ENCODE data around the gene MEI1.

Gene MEI1

GRCh38 chr22:41752011-41752970, 53.0 kb downstream of the MEI1 start:
- DNase-seq = no peak

GRCh38 chr22:41753984-41754383, 54.7 kb downstream of the MEI1 start:
- no peak for DNase-seq

GRCh38 chr22:41757502-41757901, 58.2 kb downstream of the MEI1 start:
- no peak for DNase-seq

DNA sequence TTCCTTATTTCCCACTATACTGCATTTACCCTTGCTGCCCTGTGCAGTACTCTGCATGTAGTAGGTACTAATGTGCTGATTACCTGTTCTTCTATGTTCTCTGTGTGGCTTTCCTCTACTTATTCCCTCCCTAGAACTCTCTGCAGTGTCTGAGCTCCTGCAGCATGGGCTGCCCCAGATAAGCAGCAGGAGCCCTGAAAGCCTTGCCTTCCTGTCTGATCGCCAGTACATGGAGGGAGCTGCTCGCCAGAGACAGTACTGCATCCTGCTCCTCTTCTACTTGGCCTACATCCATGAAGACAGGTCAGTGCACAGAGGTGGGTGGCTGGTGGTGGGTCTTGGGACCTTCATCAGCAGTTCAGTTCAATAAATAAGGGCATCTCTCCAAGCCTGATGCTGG, 58.9 kb downstream of the MEI1 start:
- DNase-seq = no peak

DNA sequence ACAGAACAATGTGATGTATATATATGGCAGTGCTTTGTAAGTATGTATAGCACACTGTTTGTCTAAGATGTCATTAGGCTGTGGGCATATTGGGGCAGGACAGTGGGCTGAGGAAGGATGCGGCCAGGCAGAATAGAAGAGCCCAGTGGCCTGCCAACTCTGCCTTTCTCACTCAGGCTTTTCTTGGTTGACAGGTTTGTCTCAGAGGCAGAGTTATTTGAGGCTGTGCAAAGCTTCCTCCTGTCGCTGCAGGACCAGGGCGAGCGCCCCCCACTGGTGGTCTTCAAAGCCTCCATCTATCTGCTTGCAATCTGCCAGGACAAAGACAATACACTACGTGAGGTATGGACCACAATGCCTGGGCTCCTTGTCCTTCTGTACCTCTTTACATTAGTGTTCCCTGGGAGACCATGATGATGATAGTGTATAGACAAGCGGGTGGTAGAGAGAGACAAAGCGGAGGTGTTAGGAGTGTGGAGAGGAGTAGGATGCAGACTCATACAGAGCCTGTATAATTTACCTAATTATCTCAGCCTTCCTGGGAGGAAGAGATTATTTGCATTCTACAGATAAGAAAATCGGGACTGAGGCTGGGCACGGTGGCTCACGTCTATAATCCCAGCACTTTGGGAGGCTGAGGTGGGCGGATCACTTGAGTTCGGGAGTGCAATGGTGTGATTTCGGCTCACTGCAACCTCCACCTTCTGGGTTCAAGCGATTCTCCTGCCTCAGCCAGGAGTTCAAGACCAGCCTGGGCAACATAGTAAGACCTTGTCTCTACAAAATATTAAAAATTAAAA, 63.9 kb downstream of the MEI1 start:
- no peak for DNase-seq

DNA sequence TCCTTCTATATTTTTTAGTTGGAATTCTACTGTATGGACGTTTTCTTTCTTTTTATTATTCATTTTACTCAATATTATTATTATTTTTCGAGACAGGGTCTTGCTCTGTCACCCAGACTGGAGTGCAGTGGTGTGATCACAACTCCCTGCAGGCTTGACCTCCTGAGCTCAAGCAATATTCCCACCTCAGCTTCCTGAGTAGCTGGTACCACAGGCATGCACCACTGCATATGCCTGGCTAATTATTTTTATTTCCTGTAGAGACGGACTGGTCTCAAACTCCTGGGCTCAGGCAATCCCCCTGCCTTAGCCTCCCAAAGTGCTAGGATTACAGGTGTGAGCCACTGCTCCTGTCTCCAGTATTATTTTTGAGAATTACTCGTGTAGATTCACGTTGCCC, 67.2 kb downstream of the MEI1 start:
- DNase-seq = no peak

DNA sequence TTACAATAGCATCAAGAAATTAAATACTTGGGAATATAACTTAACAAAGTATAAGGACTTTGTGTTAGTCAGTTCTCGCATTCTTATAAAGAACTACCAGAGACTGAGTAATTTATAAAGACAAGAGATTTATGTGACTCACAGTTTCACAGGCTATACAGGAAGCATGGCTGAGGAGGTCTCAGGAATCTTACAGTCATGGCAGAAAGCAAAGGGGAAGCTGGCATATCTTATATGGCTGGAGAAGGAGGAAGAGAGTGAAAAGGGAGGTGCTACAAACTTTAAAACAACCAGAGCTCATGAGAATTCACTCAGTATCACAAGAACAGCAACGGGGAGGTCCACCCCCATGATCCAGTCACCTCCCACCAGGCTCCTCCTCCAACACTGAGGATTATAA, 69.1 kb downstream of the MEI1 start:
- no peak for DNase-seq

DNA sequence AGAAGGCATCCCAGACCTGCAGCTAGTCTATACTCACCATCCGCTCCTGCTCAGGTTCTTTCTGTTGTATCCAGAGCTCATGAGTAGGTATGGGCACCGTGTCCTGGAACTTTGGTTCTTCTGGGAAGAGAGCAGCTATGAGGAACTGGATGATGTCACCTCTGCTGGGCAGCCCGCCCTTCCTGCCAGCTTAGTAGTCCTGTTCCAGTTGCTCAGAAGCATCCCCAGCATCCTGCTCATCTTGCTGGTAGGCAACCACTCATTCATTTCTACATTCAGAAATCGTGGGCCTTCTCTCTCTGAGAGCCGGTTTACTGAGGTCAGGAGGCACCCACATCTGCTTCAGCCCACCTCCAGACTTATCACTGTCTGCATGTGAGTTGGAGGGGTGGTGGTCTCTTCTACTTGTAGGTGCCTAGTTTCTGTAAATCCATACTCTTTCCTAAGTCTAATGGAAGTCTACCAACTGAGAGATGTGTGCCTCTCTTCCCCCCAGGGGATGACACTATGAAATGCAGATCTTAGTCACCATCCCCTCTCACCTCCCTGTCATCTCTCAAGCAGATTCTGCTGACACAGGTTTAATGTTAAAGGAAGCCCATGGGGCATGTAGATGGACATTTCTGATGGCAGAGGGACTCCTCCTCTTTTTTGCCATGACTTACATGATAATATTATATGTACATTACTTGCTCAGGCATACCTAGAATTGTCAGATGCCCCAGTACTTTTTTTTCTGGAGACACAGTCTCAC, 71.6 kb downstream of the MEI1 start:
- no peak for DNase-seq

- no peak for DNase-seq
These were observed 72.9 kb downstream of the MEI1 start for GRCh38 chr22:41772198-41772597.

DNA sequence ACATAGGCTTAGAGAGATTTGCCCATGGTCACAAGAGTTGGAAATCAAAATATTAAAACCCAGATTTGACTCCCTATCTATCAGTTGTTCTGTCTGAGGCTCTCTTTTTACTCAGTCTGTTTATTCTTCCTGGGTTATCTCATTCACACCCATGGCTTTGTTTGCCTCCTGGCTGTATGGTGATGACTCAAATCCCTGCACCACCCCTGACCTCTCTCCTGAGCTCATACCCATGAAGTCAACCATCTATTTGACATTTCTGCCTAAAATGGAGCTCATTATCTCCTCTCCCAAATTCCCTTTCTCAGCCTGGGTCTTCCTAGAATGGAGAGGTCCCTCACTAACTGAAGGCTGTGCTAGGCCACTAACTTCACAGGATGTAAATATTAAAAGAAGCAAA, 73.3 kb downstream of the MEI1 start:
- DNase-seq = no peak

DNA sequence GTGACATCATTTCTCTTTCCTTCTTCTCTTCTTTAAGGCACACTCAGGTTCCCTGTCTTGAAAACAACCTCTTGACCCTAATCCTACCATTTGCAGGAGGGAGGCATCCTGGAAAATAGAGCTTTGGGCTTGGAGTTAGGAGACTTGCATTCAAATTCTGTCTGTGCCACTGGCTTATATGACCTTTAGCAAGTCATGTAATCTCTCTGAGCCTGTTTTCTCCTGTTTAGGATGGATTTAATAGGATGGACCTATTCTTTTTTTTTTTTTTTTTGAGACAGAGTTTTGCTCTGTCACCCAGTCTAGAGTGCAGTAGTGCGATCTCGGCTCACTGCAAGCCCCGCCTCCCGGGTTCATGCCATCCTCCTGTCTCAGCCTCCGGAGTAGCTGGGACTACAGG, 76.0 kb downstream of the MEI1 start:
- no peak for DNase-seq

GRCh38 chr22:41775976-41776375, 76.7 kb downstream of the MEI1 start:
- no peak for DNase-seq

GRCh38 chr22:41776381-41776780, 77.1 kb downstream of the MEI1 start:
- DNase-seq = no peak

DNA sequence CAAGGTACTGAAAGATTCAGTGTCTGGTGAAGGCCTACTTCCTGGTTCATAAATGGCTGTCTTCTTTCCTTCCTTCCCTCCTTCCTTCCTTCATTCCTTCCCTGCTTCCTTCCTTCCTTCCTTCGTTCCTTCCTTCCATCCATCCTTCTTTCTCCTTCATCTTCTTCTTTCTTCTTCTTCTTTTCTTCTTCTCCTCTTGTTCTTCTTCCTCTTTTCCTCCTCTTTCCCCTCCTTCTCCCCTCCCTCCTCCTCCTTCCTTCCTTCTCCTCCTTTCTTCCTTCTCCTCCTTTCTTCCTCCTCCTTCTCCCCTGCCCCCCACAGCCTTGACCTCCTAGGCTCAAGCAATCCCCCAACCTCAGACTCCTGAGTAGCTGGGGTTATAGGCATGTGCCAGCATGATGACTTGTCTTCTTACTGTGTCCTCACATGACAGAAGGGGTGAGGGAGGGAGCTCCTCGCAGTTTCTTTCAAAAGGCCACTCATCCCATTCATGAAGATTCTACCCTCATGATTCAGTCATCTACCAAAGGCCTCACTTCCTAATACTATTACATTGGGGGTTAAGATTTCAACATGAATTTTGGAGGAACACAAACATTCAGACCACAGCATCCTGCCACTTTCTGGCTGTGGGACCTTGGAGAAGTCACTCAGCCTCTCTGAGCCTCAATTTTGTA, 78.6 kb downstream of the MEI1 start:
- no peak for DNase-seq

DNA sequence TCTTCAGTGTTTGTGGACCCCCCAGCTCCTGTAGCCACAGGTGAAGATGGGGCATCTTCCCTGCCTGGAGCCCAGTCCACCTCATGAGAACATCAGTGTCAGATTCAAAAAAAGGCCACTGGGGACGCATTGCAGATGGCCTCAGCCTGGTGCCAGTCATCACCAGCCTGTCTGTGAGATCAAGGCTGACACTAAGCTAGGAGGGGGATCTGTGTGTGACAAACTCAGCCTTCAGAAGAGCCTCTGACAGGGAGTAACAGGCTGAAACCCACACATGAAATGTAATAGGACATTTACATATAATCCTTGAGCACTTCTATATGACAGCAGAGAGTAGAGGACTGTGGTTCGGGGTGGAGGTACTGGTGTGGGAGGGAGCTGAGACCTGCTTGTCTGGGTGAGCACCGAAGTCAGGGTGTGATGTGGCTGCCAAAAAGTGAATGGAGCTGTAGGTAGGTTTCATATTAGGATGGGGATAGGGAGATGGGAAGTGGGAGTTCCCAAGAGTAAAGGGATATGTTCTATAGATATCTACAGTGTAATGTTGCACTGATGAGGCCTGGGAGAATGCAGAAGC, 80.7 kb downstream of the MEI1 start:
- no peak for DNase-seq

GRCh38 chr22:41780746-41781505, 81.6 kb downstream of the MEI1 start:
- DNase-seq = no peak

DNA sequence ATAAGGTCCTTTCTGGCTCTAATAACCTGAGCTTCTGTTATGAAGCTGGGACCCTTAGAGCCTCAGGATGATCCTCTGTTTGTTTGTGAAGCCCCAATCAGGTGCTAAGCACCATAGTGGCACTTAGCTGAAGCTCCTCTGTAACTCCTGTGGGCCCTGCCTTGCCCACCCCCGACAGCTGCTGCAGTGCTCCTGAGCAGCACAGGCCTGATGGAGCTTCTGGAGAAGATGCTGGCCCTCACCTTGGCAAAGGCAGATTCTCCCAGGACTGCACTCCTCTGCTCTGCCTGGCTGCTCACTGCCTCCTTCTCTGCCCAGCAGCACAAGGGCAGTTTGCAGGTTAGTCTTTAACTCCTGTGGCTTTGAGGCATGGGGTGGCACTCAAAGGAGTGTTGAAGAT, 82.2 kb downstream of the MEI1 start:
- no peak for DNase-seq

DNA sequence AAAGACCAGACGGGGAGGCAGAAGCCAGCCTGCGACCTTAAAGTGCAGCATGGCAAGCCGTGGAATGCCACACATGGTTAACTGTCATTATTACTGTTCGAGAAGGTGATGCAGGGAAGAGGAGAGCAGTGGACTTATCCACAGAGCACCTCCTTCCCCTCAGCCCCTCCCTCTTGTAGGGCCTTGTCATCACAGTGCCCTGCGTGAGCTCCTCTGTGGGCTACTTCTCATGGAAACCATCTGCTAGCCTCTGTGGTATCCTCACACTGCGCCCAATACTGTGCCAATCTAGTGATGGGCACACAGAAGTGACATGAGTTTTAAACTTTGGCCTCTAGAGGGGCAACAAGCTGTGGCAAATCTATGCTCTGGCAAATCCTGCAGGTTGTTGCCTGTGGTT, 83.0 kb downstream of the MEI1 start:
- no peak for DNase-seq

GRCh38 chr22:41782751-41783150, 83.4 kb downstream of the MEI1 start:
- no peak for DNase-seq

DNA sequence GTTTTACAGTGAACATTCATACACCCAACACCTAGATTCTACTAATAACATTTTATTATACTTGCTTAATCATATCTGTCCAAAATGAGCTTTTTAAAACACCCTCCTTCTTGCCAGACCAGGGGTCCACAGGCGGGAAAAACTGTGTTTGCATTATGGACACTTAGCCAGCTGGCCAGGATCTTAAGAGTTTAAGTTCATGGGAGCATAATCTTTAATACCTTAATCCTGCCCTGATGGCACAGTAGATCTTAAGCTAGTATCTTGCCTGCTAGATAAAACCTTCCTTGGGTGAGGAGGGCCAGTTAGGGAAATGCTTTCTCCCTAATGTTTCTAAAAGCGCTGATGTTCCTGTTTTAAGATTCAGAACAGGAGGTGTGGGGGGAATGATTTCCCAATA, 88.0 kb downstream of the MEI1 start:
- DNase-seq = no peak

- no peak for DNase-seq
These were observed 94.6 kb downstream of the MEI1 start for GRCh38 chr22:41793871-41794270.

DNA sequence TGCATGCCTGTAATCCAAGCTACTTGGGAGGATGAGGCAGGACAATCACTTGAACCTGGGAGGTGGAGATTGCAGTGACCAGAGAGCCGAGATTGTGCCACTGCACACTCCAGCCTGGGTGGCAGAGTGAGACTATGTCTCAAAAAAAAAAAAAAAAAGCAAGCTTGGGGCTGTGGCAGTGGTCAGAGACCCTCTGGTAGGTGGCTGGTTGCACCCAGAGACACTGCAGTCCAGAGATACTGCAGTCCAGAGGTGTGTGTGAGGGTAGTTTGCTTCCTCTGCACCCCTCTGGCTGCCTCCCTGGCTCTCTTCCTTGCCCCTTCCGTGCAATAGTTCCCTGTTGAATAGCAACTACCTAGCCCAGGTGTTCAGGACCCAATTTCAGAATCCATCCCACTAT, 99.4 kb downstream of the MEI1 start:
- no peak for DNase-seq
